Kidney (tissue), 14 donors: Measurements from ENCODE around the gene ATAD1. TPM values are rescaled to one million over a fixed set of nuclear protein-coding genes. Genes with fewer than 3 reads are reported as not detected.

Experiments
- DNase-seq, 5 donors: peaks; one replicate each; pipeline ENCODE4 v3.0.0-alpha.2; 2013 to 2020
- FAIRE-seq: peaks from 2 replicates; lab custom pipeline; 2012; peaks lifted over from hg19 to GRCh38; lab: Jason Lieb, UNC
- H3K27ac ChIP-seq, 2 donors: one replicate each; pipeline ENCODE4 v1.7.0; 2013; ENCODE audit warnings: low read depth in 2 of 2, low read length in 2 of 2, inconsistent platforms in 1 of 2
- H3K27me3 ChIP-seq: one replicate; pipeline ENCODE4 v1.7.1; 2013; ENCODE audit warnings: low read length, inconsistent platforms; ENCODE audit not compliant: control insufficient read depth, insufficient read depth
- H3K36me3 ChIP-seq, 3 donors: one replicate each; pipeline versions ENCODE4 v1.7.0 to v1.7.1; 2013; ENCODE audit warnings: low read length in 3 of 3, control low read depth in 1 of 3, inconsistent platforms in 1 of 3; ENCODE audit not compliant: insufficient read depth in 3 of 3, control insufficient read depth in 2 of 3
- H3K4me1 ChIP-seq, 3 donors: one replicate each; pipeline versions ENCODE4 v1.7.0 to v1.7.1; 2013; ENCODE audit warnings: low read length in 3 of 3, inconsistent platforms in 1 of 3, low read depth in 1 of 3; ENCODE audit not compliant: control insufficient read depth in 2 of 3, insufficient read depth in 2 of 3
- H3K4me3 ChIP-seq, 3 donors: one replicate each; pipeline versions ENCODE4 v1.7.0 to v1.8.1; 2013; ENCODE audit warnings: low read length in 3 of 3, control low read depth in 1 of 3, inconsistent platforms in 1 of 3
- H3K9ac ChIP-seq, 3 donors: one replicate each; pipeline versions ENCODE4 v1.7.0 to v1.7.1; 2013; ENCODE audit warnings: low read length in 3 of 3, control low read depth in 1 of 3, inconsistent platforms in 1 of 3
- H3K9me3 ChIP-seq, 3 donors: one replicate each; pipeline versions ENCODE4 v1.7.0 to v1.7.1; 2013; ENCODE audit warnings: low read length in 3 of 3, control low read depth in 1 of 3, inconsistent platforms in 1 of 3; ENCODE audit not compliant: control insufficient read depth in 2 of 3, insufficient read depth in 1 of 3
- intact Hi-C: fragments of 100-400 bp; cut with DNase I; formaldehyde crosslinking; loops from one replicate; pipeline ENCODE4 v1.11.1; 2022
- polyA plus RNA-seq: library from polyadenylated mRNA; stranded (reverse); fragments of 350-450 nt; fragmentation: Illumina TruSeq; extraction: RNeasy Lipid Tissue Mini Kit (QIAGEN cat#74804); gene quantifications from one replicate; pipeline ENCODE4 v1.2.3, GENCODE V29; 2014; ENCODE audit warnings: low read depth, low replicate concordance; ENCODE audit not compliant: insufficient read depth
- total RNA-seq: library from RNA; stranded (reverse); fragmentation: NEBNext Ultra II Directional; extraction: Animal tissue kit (Norgen Biotek cat#: 25700); gene quantifications from one replicate; pipeline ENCODE4 v1.2.1, GENCODE V29; 2021
- TF ChIP-seq, protein P1 (sequence below): IDR thresholded peaks from 3 replicates; pipeline ENCODE4 v1.5.1; 2012; ENCODE audit warnings: mild to moderate bottlenecking, moderate library complexity, borderline replicate concordance; ENCODE audit not compliant: insufficient read depth; ENCODE audit errors: extremely low read depth
- donor health status: control.
- donor health status: control.
- donor health status: control.
- donor health status: control.
- donor health status: control.
- donor health status: DM: yes; HTN: yes; CAD: no.
- donor health status: Normal renal cell carcinoma (clear cell type).

Gene ATAD1
- total and polyA plus RNA-seq, 2 donors from 2014 or later, result 22.0 to 57.3 TPM

DNA sequence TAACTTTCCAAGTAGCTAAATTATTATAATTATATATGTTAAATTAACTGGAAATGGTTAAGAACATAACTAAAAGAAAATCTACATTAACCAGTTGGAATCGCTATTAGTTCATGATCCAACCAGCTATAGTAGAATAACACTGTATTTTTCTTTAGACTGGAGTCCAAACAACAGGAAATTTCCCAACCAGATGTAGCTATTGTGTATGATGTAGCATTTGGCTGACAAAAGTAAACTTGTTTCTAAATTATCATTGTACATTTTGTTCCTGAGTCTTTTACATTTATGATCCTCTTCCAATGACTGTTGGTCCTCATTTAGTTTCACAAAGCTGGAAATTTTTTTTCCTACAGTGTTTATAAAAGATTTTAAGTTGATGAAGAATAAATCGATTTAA, 96.2 kb downstream of the ATAD1 start:
- H3K4me1 ChIP-seq, result no peaks in the 10 kb centered on the region
- DNase-seq (no peak), FAIRE-seq (no peak)
- H3K36me3 ChIP-seq, result no peaks in the 10 kb centered on the region
- H3K27ac ChIP-seq, result no peak overlapping the region
- intact Hi-C loops, result no loop called here
- no peak overlapping the region for H3K4me3 ChIP-seq
- TF ChIP-seq, protein P1, sequence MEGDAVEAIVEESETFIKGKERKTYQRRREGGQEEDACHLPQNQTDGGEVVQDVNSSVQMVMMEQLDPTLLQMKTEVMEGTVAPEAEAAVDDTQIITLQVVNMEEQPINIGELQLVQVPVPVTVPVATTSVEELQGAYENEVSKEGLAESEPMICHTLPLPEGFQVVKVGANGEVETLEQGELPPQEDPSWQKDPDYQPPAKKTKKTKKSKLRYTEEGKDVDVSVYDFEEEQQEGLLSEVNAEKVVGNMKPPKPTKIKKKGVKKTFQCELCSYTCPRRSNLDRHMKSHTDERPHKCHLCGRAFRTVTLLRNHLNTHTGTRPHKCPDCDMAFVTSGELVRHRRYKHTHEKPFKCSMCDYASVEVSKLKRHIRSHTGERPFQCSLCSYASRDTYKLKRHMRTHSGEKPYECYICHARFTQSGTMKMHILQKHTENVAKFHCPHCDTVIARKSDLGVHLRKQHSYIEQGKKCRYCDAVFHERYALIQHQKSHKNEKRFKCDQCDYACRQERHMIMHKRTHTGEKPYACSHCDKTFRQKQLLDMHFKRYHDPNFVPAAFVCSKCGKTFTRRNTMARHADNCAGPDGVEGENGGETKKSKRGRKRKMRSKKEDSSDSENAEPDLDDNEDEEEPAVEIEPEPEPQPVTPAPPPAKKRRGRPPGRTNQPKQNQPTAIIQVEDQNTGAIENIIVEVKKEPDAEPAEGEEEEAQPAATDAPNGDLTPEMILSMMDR, result no peak
- no peaks in the 10 kb centered on the region for H3K27me3 ChIP-seq
- no peaks in the 10 kb centered on the region for H3K9me3 ChIP-seq
- no peak overlapping the region for H3K9ac ChIP-seq

DNA sequence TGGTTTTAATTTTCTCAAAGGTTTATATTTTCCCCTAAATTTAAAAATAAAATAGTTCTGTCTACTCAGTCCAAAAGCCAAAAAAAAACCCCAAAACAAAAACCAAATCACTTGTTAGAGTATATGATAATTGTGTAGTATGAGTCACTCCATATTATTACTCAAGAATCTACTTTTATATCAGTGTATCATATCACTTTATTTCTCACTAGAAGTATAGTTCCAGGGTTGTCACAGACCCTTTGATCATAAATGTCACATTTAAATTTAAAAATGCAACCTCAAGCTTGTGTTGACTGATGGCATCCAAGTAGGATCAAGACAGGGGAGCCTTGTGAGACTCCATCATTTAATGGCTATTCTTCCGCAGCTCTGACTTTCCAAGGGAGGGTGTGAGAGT, 97.4 kb downstream of the ATAD1 start:
- H3K36me3 ChIP-seq, result no peaks in the 10 kb centered on the region
- no peak overlapping the region for H3K9ac ChIP-seq
- intact Hi-C loops, result no loop called here
- H3K27me3 ChIP-seq, result no peaks in the 10 kb centered on the region
- TF ChIP-seq, protein P1, result no peak
- H3K4me3 ChIP-seq, result no peak overlapping the region
- H3K9me3 ChIP-seq, result no peaks in the 10 kb centered on the region
- peaks cover 0 to 2% (median 0%) of the 10 kb centered on the region in 3 donors for H3K4me1 ChIP-seq
- no peak overlapping the region for H3K27ac ChIP-seq
- DNase-seq (no peak), FAIRE-seq (no peak)

DNA sequence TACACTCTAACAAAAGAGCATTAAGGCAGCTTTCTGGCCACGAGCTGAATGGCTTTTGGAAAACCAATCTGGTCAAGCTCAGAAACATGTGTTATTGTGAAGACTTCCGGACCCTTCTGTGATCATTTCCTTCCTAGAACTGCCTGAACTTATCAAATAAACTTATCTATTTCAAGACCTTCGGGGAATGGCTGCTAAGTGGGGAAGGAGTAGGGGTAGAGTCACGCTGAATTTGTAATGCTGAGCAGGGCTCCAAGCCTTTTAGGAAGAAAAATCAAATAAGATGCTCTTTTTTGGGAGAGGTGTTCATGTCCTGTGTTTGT, 101.7 kb downstream of the ATAD1 start:
- H3K9ac ChIP-seq, result no peak overlapping the region
- TF ChIP-seq, protein P1, result no peak
- intact Hi-C loops, result no loop called here
- no peak overlapping the region for H3K27ac ChIP-seq
- no peaks in the 10 kb centered on the region for H3K27me3 ChIP-seq
- H3K4me1 ChIP-seq, result peaks cover 0 to 2% (median 0%) of the 10 kb centered on the region in 3 donors
- H3K4me3 ChIP-seq, result no peak overlapping the region
- peaks cover 0 to 2% (median 0%) of the 10 kb centered on the region in 3 donors for H3K36me3 ChIP-seq
- H3K9me3 ChIP-seq, result no peaks in the 10 kb centered on the region
- no peak for DNase-seq
- no peak for FAIRE-seq
